Activated CD4-positive, alpha-beta memory T cell treated with anti-CD3 and anti-CD28 coated beads for 36 hours (primary cell): Measurements from ENCODE around the gene PNPLA7. TPM values are rescaled to one million over a fixed set of nuclear protein-coding genes. Genes with fewer than 3 reads are reported as not detected.

Experiments used
- CTCF ChIA-PET: fragments of 350-600 bp; sonication (Branson Sonifier 250); formaldehyde crosslinking; loops from one replicate; lab custom pipeline; 2021; ENCODE audit warnings: antibody characterized with exemption, inconsistent platforms; lab: Charles Lee
- POLR2A ChIA-PET: fragments of 350-600 bp; sonication (Branson Sonifier 250); formaldehyde crosslinking; loops from one replicate; lab custom pipeline; 2021; ENCODE audit warnings: antibody characterized with exemption; lab: Charles Lee
- DNase-seq: peaks from one replicate; pipeline ENCODE4 v3.0.0-alpha.2; 2020
- H3K27ac Mint-ChIP-seq: one replicate; pipeline ENCODE4 v1.8.0; 2021; ENCODE audit warnings: mixed read lengths
- H3K27me3 Mint-ChIP-seq: one replicate; pipeline ENCODE4 v1.8.0; 2021; ENCODE audit warnings: mixed read lengths
- H3K36me3 Mint-ChIP-seq: one replicate; pipeline ENCODE4 v1.8.0; 2021; ENCODE audit warnings: mixed read lengths
- H3K4me1 Mint-ChIP-seq: one replicate; pipeline ENCODE4 v1.8.0; 2021; ENCODE audit warnings: low read depth, mixed read lengths
- H3K4me3 Mint-ChIP-seq: one replicate; pipeline ENCODE4 v1.8.0; 2021; ENCODE audit warnings: mild to moderate bottlenecking, mixed read lengths
- H3K9me3 Mint-ChIP-seq: one replicate; pipeline ENCODE4 v1.8.0; 2021; ENCODE audit warnings: mixed read lengths
- intact Hi-C: fragments of 100-400 bp; cut with micrococcal nuclease; formaldehyde crosslinking; loops from one replicate; pipeline ENCODE4 v1.15.1; 2023
- total RNA-seq, 2 experiments: library from RNA; stranded (reverse); gene quantifications; one replicate each; pipeline ENCODE4 v1.2.3, GENCODE V29; 2021

The PNPLA7 gene
- total RNA-seq, 2 experiments from 2014 or later = 3.1 to 4.0 TPM

GRCh38 chr9:137486545-137487453 is 63.4 kb downstream of the PNPLA7 start:
- H3K27ac Mint-ChIP-seq = no peak overlapping the region
- H3K36me3 Mint-ChIP-seq = no peaks in the 10 kb centered on the region
- no peaks in the 10 kb centered on the region for H3K4me1 Mint-ChIP-seq
- intact Hi-C loops = no loop called here
- no peak for DNase-seq
- no peaks in the 10 kb centered on the region for H3K9me3 Mint-ChIP-seq
- no peaks in the 10 kb centered on the region for H3K27me3 Mint-ChIP-seq
- H3K4me3 Mint-ChIP-seq = no peak overlapping the region
- CTCF ChIA-PET = interaction anchor here (0.5 kb wide), 1 partner anchor 1862 kb away, joined by 4 read pairs; no protein-coding TSS in a partner anchor
- POLR2A ChIA-PET = no interaction called here

GRCh38 chr9:137486141-137486490 is 64.1 kb downstream of the PNPLA7 start:
- ChIA-PET CTCF (no interaction called here), POLR2A (no interaction called here)
- no peak for DNase-seq
- Mint-ChIP-seq H3K27ac (no peak overlapping the region), H3K9me3 (no peaks in the 10 kb centered on the region), H3K4me3 (no peak overlapping the region), H3K27me3 (no peaks in the 10 kb centered on the region), H3K4me1 (no peaks in the 10 kb centered on the region), H3K36me3 (no peaks in the 10 kb centered on the region)
- intact Hi-C loops = no loop called here

- Mint-ChIP-seq H3K36me3 (no peaks in the 10 kb centered on the region), H3K4me1 (no peaks in the 10 kb centered on the region), H3K9me3 (no peaks in the 10 kb centered on the region), H3K27ac (no peak overlapping the region), H3K27me3 (no peaks in the 10 kb centered on the region), H3K4me3 (no peak overlapping the region)
- intact Hi-C loops = no loop called here
- ChIA-PET CTCF (no interaction called here), POLR2A (no interaction called here)
- DNase-seq = no peak
These were observed 64.7 kb downstream of the PNPLA7 start for GRCh38 chr9:137485343-137486140.

GRCh38 chr9:137484551-137485315 is 65.5 kb downstream of the PNPLA7 start:
- CTCF ChIA-PET = no interaction called here
- Mint-ChIP-seq H3K4me3 (no peak overlapping the region), H3K4me1 (no peaks in the 10 kb centered on the region), H3K36me3 (no peaks in the 10 kb centered on the region), H3K9me3 (no peaks in the 10 kb centered on the region), H3K27me3 (no peaks in the 10 kb centered on the region), H3K27ac (no peak overlapping the region)
- DNase-seq = no peak
- POLR2A ChIA-PET = no interaction called here
- intact Hi-C loops = no loop called here

GRCh38 chr9:137482094-137482781 is 68.0 kb downstream of the PNPLA7 start:
- CTCF ChIA-PET = no interaction called here
- H3K4me1 Mint-ChIP-seq = no peaks in the 10 kb centered on the region

GRCh38 chr9:137480686-137481683 is 69.2 kb downstream of the PNPLA7 start:
- ChIA-PET CTCF (no interaction called here), POLR2A (no interaction called here)
- no peak overlapping the region for H3K27ac Mint-ChIP-seq
- intact Hi-C loops = no loop called here
- no peaks in the 10 kb centered on the region for H3K27me3 Mint-ChIP-seq
- H3K4me1 Mint-ChIP-seq = no peaks in the 10 kb centered on the region
- peaks cover 2% of the 10 kb centered on the region for H3K36me3 Mint-ChIP-seq
- H3K4me3 Mint-ChIP-seq = no peak overlapping the region
- DNase-seq = no peak
- H3K9me3 Mint-ChIP-seq = peaks cover 3% of the 10 kb centered on the region

More at GRCh38 chr9:137482094-137482781, 68.0 kb downstream of the PNPLA7 start:
- intact Hi-C loops = no loop called here
- Mint-ChIP-seq H3K9me3 (no peaks in the 10 kb centered on the region), H3K27ac (no peak overlapping the region), H3K27me3 (no peaks in the 10 kb centered on the region), H3K36me3 (no peaks in the 10 kb centered on the region), H3K4me3 (no peak overlapping the region)
- DNase-seq = no peak
- POLR2A ChIA-PET = no interaction called here

GRCh38 chr9:137479892-137480685 is 70.1 kb downstream of the PNPLA7 start:
- Mint-ChIP-seq H3K9me3 (peaks cover 8% of the 10 kb centered on the region), H3K27ac (no peak overlapping the region), H3K4me1 (no peaks in the 10 kb centered on the region), H3K27me3 (no peaks in the 10 kb centered on the region), H3K4me3 (no peak overlapping the region), H3K36me3 (peaks cover 6% of the 10 kb centered on the region)
- ChIA-PET CTCF (no interaction called here), POLR2A (no interaction called here)
- no peak for DNase-seq
- intact Hi-C loops = no loop called here

- Mint-ChIP-seq H3K27ac (no peak overlapping the region), H3K4me1 (no peaks in the 10 kb centered on the region), H3K27me3 (no peaks in the 10 kb centered on the region), H3K9me3 (peaks cover 12% of the 10 kb centered on the region), H3K36me3 (peaks cover 10% of the 10 kb centered on the region), H3K4me3 (no peak overlapping the region)
- DNase-seq = no peak
- POLR2A ChIA-PET = no interaction called here
- intact Hi-C loops = no loop called here
- CTCF ChIA-PET = no interaction called here
These were observed 71.0 kb downstream of the PNPLA7 start for GRCh38 chr9:137478962-137479861.

- no peak for DNase-seq
- Mint-ChIP-seq H3K27ac (no peak overlapping the region), H3K4me1 (no peaks in the 10 kb centered on the region), H3K4me3 (no peak overlapping the region), H3K36me3 (peaks cover 12% of the 10 kb centered on the region), H3K27me3 (no peaks in the 10 kb centered on the region), H3K9me3 (peaks cover 14% of the 10 kb centered on the region)
- CTCF ChIA-PET = no interaction called here
- POLR2A ChIA-PET = no interaction called here
- intact Hi-C loops = no loop called here
These were observed 71.6 kb downstream of the PNPLA7 start for GRCh38 chr9:137478613-137478961.
